Measurements from ENCODE around the gene STX12. TPM values are rescaled to one million over a fixed set of nuclear protein-coding genes. Genes with fewer than 3 reads are reported as not detected.
"Not testable (repeated sequence)": the region's sequence is repeated elsewhere in the genome, so short reads cannot be mapped to it uniquely, and the experiment has no call there.

STX12 gene
- total RNA-seq, 4 donors from 2014 or later, result 44.0 to 76.7 (median 56.1) TPM

DNA sequence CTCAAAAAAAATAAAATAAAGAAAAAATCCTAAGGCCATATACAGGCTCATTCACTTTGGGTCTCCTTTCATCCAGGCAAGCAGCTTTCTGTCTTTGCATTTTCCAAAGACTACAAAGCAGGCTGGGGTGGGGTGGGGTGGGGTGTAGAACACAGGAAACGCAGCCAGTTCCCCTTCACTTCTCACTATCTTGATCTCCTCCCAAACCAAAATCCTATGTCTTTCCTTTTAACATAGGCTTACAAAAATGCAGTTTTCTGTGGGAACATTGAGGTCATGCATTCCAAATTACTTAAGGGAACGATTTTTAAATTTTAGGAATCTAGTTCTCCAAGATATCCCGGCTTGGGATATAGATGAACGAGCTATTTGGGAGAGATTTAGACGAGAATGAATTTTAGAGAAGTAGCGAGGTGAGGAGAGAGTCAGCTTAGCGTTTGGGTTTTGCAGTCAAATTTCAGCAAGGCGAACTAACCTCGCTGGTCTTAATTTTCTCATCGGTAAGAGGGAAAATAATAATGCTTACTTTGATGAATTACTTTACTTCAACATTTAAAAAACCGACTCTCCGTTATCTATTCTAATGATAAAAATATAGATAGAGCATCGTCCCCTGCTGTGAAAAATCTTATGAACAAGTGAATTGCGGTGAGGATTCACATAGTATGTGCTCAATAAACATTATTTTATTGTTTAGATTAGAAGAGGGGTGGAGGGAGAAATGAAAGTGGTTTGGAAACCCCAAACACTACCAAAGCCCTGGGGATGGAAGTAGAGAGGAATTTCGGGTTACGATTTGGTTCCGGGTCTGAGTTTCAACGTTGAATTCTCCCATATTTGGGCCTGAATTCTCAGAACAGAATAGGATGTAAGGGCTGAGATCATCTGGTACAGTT, 735 bp upstream of the STX12 start:
- H3K27me3 ChIP-seq, result no peaks in the 10 kb centered on the region
- no peaks in the 10 kb centered on the region for H3K9me3 ChIP-seq
- peaks cover 14 to 45% (median 37%) of the 10 kb centered on the region in 4 donors for H3K4me1 ChIP-seq
- intact Hi-C loops (cut with DNase I), result loop anchor here (5.0 kb wide), 1 partner anchor 45 kb away; the partner anchor contains the start of gene FAM76A
- 34% methylated on average over 18 of the region's 18 CpGs for WGBS
- peak overlapping the region; percentile 89 to 96 (median 96) for H3K27ac ChIP-seq (replicated peaks in 1 of 4)
- peaks cover 0 to 9% (median 4%) of the 10 kb centered on the region in 4 donors for H3K36me3 ChIP-seq
- DNase-seq (ENCODE audit: extremely low spot score), result no peak
- peak overlapping the region; percentile 77 to 86 (median 81) for H3K4me3 ChIP-seq
- TF ChIP-seq POLR2AphosphoS5 (IDR thresholded peaks at IDR 0.05), result no peak

DNA sequence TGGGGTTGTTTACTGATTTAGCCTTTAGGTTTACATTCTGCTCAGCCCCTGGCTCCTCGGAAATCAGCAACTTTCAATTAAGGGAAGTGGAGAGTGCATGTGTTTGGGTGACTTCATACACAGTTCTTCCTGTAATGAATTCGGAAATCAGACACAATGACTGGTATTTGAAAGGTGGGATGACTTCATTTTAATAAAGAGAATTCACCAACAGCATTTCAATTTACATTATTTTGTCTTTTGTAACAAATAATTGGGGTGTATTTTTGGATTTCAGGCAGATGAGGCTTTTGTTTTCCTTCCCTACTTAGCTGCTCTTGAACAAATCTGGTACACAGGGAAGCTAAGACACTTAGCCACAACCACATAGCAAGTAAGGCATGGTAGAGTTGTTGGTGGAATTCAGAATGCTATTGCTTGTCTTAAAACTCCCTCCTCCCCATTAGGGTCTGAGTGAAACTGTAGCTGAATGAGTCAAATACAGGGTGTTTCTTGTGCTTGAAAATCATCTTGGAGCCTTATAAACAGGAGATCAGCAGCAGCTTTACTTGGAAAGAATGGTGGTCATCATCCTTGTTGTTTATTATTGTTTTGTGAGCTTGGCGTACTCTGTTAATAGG, 917 bp downstream of the STX12 start:
- Histone ChIP-seq H3K4me1 (peaks cover 14 to 47% (median 43%) of the 10 kb centered on the region in 4 donors), H3K27ac (replicated peaks in 1 of 4) (peak overlapping the region; percentile 89 to 96 (median 96)), H3K27me3 (no peaks in the 10 kb centered on the region), H3K4me3 (peak overlapping the region; percentile 77 to 86 (median 81)), H3K36me3 (peaks cover 0 to 13% (median 5%) of the 10 kb centered on the region in 4 donors), H3K9me3 (no peaks in the 10 kb centered on the region)
- TF ChIP-seq POLR2AphosphoS5 (IDR thresholded peaks at IDR 0.05), result peak in 1 of 2 donors; percentile 27
- TF ChIP-seq EP300 (IDR thresholded peaks at IDR 0.05), result no peak
- intact Hi-C loops (cut with DNase I), result loop anchor here (5.0 kb wide), 1 partner anchor 47 kb away; the partner anchor contains the start of gene FAM76A
- no peak for DNase-seq (ENCODE audit: extremely low spot score)
- 24% methylated on average over 3 of the region's 3 CpGs for WGBS

DNA sequence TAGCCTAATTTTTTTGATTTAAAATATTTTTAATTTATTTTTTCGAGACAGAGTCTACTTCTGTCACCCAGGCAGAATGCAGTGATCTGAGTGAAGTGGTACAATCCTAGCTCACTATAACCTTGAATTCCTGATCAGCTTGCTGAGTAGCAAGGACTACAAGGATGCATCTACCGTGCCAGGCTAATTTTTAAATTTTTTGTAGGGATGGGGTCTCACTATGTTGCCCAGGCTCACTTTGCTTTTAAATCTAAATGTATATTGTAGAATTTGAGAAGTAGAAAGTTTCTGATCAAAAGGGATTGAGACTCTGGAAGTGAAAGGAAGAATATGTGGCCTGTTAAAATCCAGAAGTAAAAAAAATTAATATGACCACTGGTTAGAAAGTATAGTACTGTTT, 1.6 kb downstream of the STX12 start:
- intact Hi-C loops (cut with DNase I), result loop anchor here (5.0 kb wide), 1 partner anchor 47 kb away; the partner anchor contains the start of gene FAM76A
- Histone ChIP-seq H3K4me1 (peaks cover 14 to 54% (median 46%) of the 10 kb centered on the region in 4 donors), H3K4me3 (peak overlapping the region; percentile 77 to 86 (median 81)), H3K9me3 (no peaks in the 10 kb centered on the region), H3K27me3 (no peaks in the 10 kb centered on the region), H3K36me3 (peaks cover 0 to 16% (median 5%) of the 10 kb centered on the region in 4 donors), H3K27ac (replicated peaks in 1 of 4) (peak overlapping the region in 3 of 4 donors; percentile 89 to 96 (median 96))
- DNase-seq (ENCODE audit: extremely low spot score), result no peak
- 79% methylated on average over 2 of the region's 2 CpGs for WGBS
- TF ChIP-seq EP300 (IDR thresholded peaks at IDR 0.05), result no peak
- TF ChIP-seq POLR2A (IDR thresholded peaks at IDR 0.05; ENCODE audit: low read depth), result no peak
- TF ChIP-seq, protein P1, sequence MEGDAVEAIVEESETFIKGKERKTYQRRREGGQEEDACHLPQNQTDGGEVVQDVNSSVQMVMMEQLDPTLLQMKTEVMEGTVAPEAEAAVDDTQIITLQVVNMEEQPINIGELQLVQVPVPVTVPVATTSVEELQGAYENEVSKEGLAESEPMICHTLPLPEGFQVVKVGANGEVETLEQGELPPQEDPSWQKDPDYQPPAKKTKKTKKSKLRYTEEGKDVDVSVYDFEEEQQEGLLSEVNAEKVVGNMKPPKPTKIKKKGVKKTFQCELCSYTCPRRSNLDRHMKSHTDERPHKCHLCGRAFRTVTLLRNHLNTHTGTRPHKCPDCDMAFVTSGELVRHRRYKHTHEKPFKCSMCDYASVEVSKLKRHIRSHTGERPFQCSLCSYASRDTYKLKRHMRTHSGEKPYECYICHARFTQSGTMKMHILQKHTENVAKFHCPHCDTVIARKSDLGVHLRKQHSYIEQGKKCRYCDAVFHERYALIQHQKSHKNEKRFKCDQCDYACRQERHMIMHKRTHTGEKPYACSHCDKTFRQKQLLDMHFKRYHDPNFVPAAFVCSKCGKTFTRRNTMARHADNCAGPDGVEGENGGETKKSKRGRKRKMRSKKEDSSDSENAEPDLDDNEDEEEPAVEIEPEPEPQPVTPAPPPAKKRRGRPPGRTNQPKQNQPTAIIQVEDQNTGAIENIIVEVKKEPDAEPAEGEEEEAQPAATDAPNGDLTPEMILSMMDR (IDR thresholded peaks at IDR 0.05), result no peak
- no peak for TF ChIP-seq POLR2AphosphoS5 (IDR thresholded peaks at IDR 0.05)

DNA sequence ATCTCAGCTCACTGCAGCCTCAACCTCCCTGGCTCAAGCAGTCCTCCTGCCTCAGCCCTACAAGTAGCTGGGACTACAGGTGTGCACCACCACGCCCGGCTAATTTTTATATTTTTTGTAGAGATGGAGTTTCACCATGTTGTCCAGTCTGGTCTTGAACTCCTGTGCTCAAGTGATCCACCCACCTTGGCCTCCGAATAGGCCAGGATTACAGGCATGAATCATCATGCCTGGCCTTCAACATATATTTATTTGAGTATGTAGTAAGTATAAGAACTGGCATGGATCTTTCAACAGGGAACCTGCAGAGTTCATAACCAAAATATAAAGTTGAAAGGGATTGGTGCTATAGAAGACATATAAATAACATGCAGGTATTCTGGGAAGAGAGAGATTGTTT, 2.3 kb downstream of the STX12 start:
- H3K27ac ChIP-seq (replicated peaks in 1 of 4); H3K27me3 ChIP-seq; H3K9me3 ChIP-seq; H3K4me3 ChIP-seq; intact Hi-C loops (cut with DNase I); DNase-seq (ENCODE audit: extremely low spot score): not testable (repeated sequence)
- 72% methylated on average over 3 of the region's 3 CpGs for WGBS
- peaks cover 14 to 55% (median 46%) of the 10 kb centered on the region in 4 donors for H3K4me1 ChIP-seq
- H3K36me3 ChIP-seq, result peaks cover 0 to 19% (median 5%) of the 10 kb centered on the region in 4 donors

DNA sequence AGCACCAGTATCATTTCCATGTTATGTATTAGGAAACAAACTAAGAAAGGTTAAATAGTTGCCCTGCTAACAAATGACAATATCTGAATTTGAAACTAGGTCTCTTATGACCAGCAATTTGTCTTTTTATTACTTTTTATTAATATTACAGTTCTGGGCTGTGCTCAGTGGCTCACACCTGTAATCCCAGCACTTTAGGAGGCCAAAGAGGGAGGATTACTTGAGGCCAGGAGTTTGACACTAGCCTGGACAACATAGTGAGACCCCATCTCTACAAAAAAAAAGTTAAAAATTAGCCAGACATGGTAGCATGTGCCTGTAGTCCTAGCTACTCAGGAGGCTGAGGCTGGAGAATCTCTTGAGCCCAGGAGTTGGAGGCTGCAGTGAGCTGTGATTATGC, 3.3 kb downstream of the STX12 start:
- Histone ChIP-seq H3K4me1 (peaks cover 14 to 55% (median 46%) of the 10 kb centered on the region in 4 donors), H3K36me3 (peaks cover 0 to 27% (median 5%) of the 10 kb centered on the region in 4 donors)
- H3K27me3 ChIP-seq; intact Hi-C loops (cut with DNase I); H3K27ac ChIP-seq (replicated peaks in 1 of 4); DNase-seq (ENCODE audit: extremely low spot score); H3K9me3 ChIP-seq; H3K4me3 ChIP-seq: not testable (repeated sequence)

DNA sequence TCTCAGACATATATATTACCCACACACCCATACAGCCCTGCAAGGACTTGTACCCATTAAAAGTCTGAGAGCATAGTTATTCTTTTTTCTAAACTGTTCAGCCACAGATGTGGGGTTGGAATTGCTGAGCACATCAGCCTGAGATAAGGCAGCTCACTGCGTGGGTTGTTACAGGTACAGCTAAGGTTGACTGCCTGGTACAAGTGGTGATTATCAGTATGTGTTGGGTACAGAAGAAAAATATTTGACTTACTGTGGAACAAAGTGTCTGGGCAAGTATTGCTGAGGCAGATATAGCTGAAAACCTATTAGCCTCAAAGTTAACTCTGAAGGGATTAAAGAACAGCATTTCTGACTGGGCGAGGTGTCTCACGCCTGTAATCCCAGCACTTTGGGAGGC, 5.0 kb downstream of the STX12 start:
- DNase-seq (ENCODE audit: extremely low spot score), result no peak
- Histone ChIP-seq H3K36me3 (peaks cover 0 to 35% (median 5%) of the 10 kb centered on the region in 4 donors), H3K27me3 (no peaks in the 10 kb centered on the region), H3K27ac (replicated peaks in 1 of 4) (no peak overlapping the region), H3K9me3 (no peaks in the 10 kb centered on the region), H3K4me1 (peaks cover 14 to 47% (median 38%) of the 10 kb centered on the region in 4 donors), H3K4me3 (no peak overlapping the region)
- intact Hi-C loops (cut with DNase I), result no loop called here
- WGBS, result 95% methylated on average over 3 of the region's 3 CpGs
- TF ChIP-seq EP300 (IDR thresholded peaks at IDR 0.05) (no peak), POLR2AphosphoS5 (IDR thresholded peaks at IDR 0.05) (no peak), POLR2A (IDR thresholded peaks at IDR 0.05; ENCODE audit: low read depth) (no peak)
- TF ChIP-seq, protein P1 (IDR thresholded peaks at IDR 0.05), result no peak

All from esophagus muscularis mucosa (tissue), 4 donors.